Stimulated activated CD4-positive, alpha-beta T cell treated with anti-CD3 and anti-CD28 coated beads, TNF-alpha, amount 100 ng/mL, for 1 hour (primary cell): Measurements from ENCODE around the gene NKTR.

Experiments used
- DNase-seq, 3 donors: peaks; one replicate each; pipeline ENCODE4 v3.0.0-alpha.2; 2020; ENCODE audit warnings: low read depth in 3 of 3, low spot score in 1 of 3

NKTR gene

DNA sequence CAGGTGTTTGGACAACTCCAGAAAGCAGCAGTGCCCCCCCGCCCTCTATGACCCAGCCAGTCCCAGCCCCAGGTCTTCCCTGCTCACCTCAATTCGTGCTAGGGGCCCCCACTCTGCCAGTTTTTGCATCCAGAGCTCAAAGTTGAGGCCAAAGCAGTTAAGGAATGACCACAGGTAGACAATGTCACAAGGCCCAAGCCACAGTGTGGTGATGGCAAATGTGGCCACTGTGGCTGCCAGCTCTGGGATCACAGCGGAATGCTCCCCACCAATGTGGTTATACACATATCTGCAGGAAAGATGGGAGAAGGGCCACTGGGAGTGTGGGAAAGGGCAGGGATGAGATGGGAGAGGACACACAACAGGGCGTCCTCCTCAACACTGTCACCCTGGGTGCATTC is 93.0 kb downstream of the NKTR start:
- no peak for DNase-seq

DNA sequence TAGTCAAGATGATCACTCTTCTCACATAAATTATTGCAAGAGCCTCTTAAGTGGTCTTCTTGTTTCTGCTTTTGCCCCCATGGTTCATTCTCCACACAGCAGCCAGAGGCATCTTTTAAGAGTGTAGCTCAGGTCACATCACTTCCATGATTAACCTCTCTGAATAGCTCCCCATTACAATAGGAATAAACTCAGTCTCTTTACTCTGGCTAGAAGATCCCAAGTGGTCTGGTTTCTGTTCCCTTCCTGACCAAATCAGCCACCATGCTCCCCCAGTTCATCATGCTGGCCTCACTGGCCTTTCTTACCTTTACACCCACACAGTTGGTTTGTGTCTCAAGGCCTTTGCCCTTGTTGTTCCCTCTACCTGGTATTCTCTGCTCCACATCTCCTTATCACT is 93.9 kb downstream of the NKTR start:
- DNase-seq, result no peak

- DNase-seq, result no peak
Measured at GRCh38 chr3:42696356-42697288, 96.1 kb downstream of the NKTR start.

DNA sequence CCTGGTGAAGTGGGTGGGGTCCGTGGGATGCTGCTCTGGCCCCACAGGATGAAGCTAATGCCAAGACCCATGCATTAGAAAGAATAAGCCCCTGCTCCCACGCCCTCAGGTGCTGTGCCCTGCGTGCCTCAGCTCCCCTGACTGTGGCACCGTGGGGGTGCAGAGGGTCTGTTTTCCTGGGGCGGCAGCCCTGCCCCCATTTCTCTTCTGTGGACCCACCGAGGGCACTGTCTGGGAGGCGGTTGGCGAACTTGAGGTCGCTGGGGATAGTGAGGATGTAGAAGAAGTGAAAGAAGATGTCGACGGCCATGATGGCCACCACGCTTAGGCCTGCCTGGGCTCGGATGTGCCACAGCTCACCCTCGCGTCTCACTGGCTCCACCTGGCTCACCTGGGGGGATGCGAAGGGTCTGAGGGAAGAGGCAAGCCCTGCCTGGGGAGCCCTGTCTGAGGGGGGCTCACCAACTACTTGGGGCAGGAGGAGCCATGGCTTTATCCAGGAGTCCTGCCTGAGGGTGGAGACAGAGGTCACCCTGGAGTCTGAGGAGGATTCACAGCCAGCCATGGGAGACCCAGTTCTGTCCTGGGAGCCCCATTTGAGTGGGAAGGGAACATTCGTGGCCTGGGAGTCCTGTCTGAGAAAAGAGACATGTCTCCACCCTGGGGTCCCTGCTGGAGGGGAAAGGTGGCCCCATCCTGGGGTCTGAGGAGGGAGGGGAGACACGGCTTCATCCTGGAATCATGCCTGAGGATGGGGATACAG is 97.0 kb downstream of the NKTR start:
- no peak for DNase-seq
